ENCODE measurements around the gene SLC38A10. TPM values are rescaled to one million over a fixed set of nuclear protein-coding genes. Genes with fewer than 3 reads are reported as not detected.

The SLC38A10 gene
- total and polyA plus RNA-seq, 10 of the 15 experiments (the other 5 are each of a cell fraction or from before 2014, with no cell fraction given) = 0.52 to 67.9 (median 22.1) TPM

GRCh38 chr17:81333616-81334368 is 38.7 kb upstream of the SLC38A10 start:
- FAIRE-seq (no peak), ATAC-seq (no peak), DNase-seq (ENCODE audit: low read depth, low spot score) (no peak)
- no peak overlapping the region for H2AFZ ChIP-seq (ENCODE audit: control insufficient read depth, low read depth, low read length)
- H3K36me3 ChIP-seq (ENCODE audit: control insufficient read depth in 2 of 2, insufficient read depth in 2 of 2, low read length in 1 of 2) = no peaks in the 10 kb centered on the region
- no peaks in the 10 kb centered on the region for H4K20me1 ChIP-seq (ENCODE audit: control insufficient read depth, insufficient read depth)
- no peak overlapping the region for H3K9ac ChIP-seq (ENCODE audit: control insufficient read depth, insufficient read depth, low read length)
- in situ Hi-C loops (cut with MboI) = no loop called here
- POLR2A ChIA-PET = no interaction called here
- no peak overlapping the region for H3K4me2 ChIP-seq (ENCODE audit: control insufficient read depth, insufficient read depth)
- no peak overlapping the region for H3K27ac ChIP-seq (ENCODE audit: control insufficient read depth, insufficient read depth)
- RAD21 ChIA-PET (ENCODE audit: unreplicated experiment) = no interaction called here
- SMC1A ChIA-PET (ENCODE audit: uncharacterized antibody, unreplicated experiment) = no interaction called here
- peaks cover 6% of the 10 kb centered on the region; the same call in 1 of the 2 replicates for H3K4me1 ChIP-seq (ENCODE audit: control insufficient read depth, insufficient read depth, low read length)
- no TSS peak for BruUV-seq (replicated peaks)
- intact Hi-C loops (cut with micrococcal nuclease; ENCODE audit: unreplicated experiment) = no loop called here
- WGBS (ENCODE audit: insufficient coverage, insufficient replicate concordance, low lambda C conversion rate, missing lambda C conversion rate) = 32% methylated on average over 23 of the region's 24 CpGs
- CTCF ChIA-PET = no interaction called here
- H3K79me2 ChIP-seq (ENCODE audit: control insufficient read depth, insufficient read depth, low read length) = no peaks in the 10 kb centered on the region
- peaks cover 1 to 2% of the 10 kb centered on the region in 2 experiments; a peak in 2 of 4 replicates for H3K27me3 ChIP-seq (replicated peaks in 1 of 2; ENCODE audit: control insufficient read depth in 2 of 2, insufficient read depth in 2 of 2, low read length in 1 of 2)
- H3K9me3 ChIP-seq (replicated peaks; ENCODE audit: control insufficient read depth, insufficient read depth, low read length) = no peaks in the 10 kb centered on the region
- no peak overlapping the region for H3K4me3 ChIP-seq
- TF ChIP-seq TARDBP (IDR thresholded peaks at IDR 0.05; ENCODE audit: borderline replicate concordance) = no peak
- no peak for TF ChIP-seq DPF2 (IDR thresholded peaks at IDR 0.05)
- TF ChIP-seq ZNF687 (IDR thresholded peaks at IDR 0.05) = no peak
- TF ChIP-seq TCF3 (IDR thresholded peaks at IDR 0.05; ENCODE audit: borderline replicate concordance, insufficient read depth, low read depth, low read length) = no peak
